ENCODE measurements around the gene SPINK1. TPM values are rescaled to one million over a fixed set of nuclear protein-coding genes. Genes with fewer than 3 reads are reported as not detected.

SPINK1 gene
- total and polyA plus RNA-seq, 2 of the 13 experiments (the other 11 are each of a cell fraction or from before 2014, with no cell fraction given), result 14.7 to 17.1 TPM

DNA sequence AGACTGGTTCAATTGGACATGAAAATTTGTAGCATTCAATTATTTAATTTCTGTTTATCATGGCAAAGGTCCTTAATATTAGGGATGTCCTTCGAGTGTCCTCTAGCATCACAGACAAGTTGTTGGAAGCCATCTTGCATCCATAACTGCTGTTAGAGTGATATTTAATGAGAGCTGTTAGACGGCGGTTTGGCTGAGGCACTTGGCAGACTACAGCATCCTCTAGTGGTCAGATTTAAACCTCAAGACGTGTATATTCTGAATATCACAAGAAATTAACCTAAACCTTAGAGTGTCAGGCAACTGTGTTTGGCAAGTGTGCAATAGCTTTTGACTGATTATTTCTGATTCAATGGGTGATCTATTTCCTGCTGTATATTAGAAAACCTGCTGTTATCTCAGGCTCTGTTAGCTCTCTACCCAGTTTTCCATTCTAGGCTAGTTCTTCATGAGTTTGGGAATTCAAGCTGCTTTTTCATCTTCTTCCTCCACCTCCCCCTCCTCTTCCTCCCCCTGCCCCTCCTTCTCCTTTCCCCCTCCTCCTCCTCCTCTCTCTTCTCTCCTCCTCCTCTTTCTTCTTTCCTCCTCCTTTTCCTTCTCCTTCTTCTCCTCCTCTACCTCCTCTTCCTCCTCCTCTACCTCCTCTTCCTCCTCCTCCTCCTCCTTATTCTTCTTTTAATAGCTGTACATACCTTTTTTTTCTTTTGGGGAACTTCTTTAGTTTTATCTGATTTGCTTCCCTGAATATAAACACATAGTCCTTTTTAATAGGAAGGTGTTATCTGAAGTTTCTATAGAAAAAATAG is 8.6 kb downstream of the SPINK1 start:
- H3K27ac ChIP-seq (ENCODE audit: extremely low read length, insufficient read depth, low read length), result no peak overlapping the region
- no peaks in the 10 kb centered on the region for H3K36me3 ChIP-seq (replicated peaks in 1 of 2; ENCODE audit: control insufficient read depth in 1 of 2, insufficient read depth in 2 of 2, low read length in 2 of 2)
- H3K4me2 ChIP-seq (ENCODE audit: low read depth, low read length), result no peak overlapping the region
- ChIA-PET CTCF (ENCODE audit: low intra/inter-chr PET ratio, low total read pairs) (interaction anchor here (1.0 to 1.6 kb wide), 2 partner anchors 35 to 195 kb away, joined by 7 to 26 read pairs; no protein-coding TSS in a partner anchor), POLR2A (no interaction called here)
- DNase-seq (ENCODE audit: low spot score) (peak; percentile 17), FAIRE-seq (no peak), ATAC-seq (peak; percentile 82)
- BruUV-seq (replicated peaks), result no TSS peak
- H2AFZ ChIP-seq (ENCODE audit: low read length), result no peak overlapping the region
- H3K4me1 ChIP-seq (ENCODE audit: insufficient read depth, low read length), result peaks cover 10% of the 10 kb centered on the region; the same call in 1 of the 2 replicates
- intact Hi-C loops (cut with micrococcal nuclease; ENCODE audit: unreplicated experiment), result loop anchor here (1.0 to 5.0 kb wide), 2 partner anchors 34 to 195 kb away; no protein-coding TSS in a partner anchor
- no peaks in the 10 kb centered on the region for H3K9me3 ChIP-seq (ENCODE audit: low read length)
- H3K27me3 ChIP-seq (ENCODE audit: control insufficient read depth in 1 of 2, insufficient read depth in 2 of 2, low read length in 2 of 2), result no peaks in the 10 kb centered on the region
- H3K79me2 ChIP-seq (ENCODE audit: insufficient read depth, low read length), result no peaks in the 10 kb centered on the region
- no peak overlapping the region for H3K9ac ChIP-seq (ENCODE audit: insufficient read depth, low read depth, low read length)
- 29% methylated on average over 3 of the region's 4 CpGs for WGBS (ENCODE audit: low lambda C conversion rate)
- in situ Hi-C loops (cut with HindIII; ENCODE audit: extremely low pct_ligation_motif_present, low pct_unique_long_range_greater_than_20kb), result loop anchor here (5.0 kb wide), 1 partner anchor 196 kb away; no protein-coding TSS in a partner anchor
- H4K20me1 ChIP-seq (ENCODE audit: insufficient read depth, low read length), result no peaks in the 10 kb centered on the region
- no peak overlapping the region for H3K4me3 ChIP-seq (replicated peaks in 1 of 3; ENCODE audit: insufficient read depth in 1 of 3, low read depth in 2 of 3, low read length in 3 of 3)
- TF ChIP-seq RFXAP (CRISPR knock-in tag; IDR thresholded peaks at IDR 0.05; ENCODE audit: borderline replicate concordance), result no peak
- TF ChIP-seq, protein P1, sequence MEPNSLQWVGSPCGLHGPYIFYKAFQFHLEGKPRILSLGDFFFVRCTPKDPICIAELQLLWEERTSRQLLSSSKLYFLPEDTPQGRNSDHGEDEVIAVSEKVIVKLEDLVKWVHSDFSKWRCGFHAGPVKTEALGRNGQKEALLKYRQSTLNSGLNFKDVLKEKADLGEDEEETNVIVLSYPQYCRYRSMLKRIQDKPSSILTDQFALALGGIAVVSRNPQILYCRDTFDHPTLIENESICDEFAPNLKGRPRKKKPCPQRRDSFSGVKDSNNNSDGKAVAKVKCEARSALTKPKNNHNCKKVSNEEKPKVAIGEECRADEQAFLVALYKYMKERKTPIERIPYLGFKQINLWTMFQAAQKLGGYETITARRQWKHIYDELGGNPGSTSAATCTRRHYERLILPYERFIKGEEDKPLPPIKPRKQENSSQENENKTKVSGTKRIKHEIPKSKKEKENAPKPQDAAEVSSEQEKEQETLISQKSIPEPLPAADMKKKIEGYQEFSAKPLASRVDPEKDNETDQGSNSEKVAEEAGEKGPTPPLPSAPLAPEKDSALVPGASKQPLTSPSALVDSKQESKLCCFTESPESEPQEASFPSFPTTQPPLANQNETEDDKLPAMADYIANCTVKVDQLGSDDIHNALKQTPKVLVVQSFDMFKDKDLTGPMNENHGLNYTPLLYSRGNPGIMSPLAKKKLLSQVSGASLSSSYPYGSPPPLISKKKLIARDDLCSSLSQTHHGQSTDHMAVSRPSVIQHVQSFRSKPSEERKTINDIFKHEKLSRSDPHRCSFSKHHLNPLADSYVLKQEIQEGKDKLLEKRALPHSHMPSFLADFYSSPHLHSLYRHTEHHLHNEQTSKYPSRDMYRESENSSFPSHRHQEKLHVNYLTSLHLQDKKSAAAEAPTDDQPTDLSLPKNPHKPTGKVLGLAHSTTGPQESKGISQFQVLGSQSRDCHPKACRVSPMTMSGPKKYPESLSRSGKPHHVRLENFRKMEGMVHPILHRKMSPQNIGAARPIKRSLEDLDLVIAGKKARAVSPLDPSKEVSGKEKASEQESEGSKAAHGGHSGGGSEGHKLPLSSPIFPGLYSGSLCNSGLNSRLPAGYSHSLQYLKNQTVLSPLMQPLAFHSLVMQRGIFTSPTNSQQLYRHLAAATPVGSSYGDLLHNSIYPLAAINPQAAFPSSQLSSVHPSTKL (CRISPR knock-in tag; IDR thresholded peaks at IDR 0.05), result 0 out of 2 replicates have a peak, but pooled peaks have one; percentile 14
- TF ChIP-seq, protein P2, sequence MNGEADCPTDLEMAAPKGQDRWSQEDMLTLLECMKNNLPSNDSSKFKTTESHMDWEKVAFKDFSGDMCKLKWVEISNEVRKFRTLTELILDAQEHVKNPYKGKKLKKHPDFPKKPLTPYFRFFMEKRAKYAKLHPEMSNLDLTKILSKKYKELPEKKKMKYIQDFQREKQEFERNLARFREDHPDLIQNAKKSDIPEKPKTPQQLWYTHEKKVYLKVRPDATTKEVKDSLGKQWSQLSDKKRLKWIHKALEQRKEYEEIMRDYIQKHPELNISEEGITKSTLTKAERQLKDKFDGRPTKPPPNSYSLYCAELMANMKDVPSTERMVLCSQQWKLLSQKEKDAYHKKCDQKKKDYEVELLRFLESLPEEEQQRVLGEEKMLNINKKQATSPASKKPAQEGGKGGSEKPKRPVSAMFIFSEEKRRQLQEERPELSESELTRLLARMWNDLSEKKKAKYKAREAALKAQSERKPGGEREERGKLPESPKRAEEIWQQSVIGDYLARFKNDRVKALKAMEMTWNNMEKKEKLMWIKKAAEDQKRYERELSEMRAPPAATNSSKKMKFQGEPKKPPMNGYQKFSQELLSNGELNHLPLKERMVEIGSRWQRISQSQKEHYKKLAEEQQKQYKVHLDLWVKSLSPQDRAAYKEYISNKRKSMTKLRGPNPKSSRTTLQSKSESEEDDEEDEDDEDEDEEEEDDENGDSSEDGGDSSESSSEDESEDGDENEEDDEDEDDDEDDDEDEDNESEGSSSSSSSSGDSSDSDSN (CRISPR knock-in tag; IDR thresholded peaks at IDR 0.05), result no peak
- TF ChIP-seq, protein P3, sequence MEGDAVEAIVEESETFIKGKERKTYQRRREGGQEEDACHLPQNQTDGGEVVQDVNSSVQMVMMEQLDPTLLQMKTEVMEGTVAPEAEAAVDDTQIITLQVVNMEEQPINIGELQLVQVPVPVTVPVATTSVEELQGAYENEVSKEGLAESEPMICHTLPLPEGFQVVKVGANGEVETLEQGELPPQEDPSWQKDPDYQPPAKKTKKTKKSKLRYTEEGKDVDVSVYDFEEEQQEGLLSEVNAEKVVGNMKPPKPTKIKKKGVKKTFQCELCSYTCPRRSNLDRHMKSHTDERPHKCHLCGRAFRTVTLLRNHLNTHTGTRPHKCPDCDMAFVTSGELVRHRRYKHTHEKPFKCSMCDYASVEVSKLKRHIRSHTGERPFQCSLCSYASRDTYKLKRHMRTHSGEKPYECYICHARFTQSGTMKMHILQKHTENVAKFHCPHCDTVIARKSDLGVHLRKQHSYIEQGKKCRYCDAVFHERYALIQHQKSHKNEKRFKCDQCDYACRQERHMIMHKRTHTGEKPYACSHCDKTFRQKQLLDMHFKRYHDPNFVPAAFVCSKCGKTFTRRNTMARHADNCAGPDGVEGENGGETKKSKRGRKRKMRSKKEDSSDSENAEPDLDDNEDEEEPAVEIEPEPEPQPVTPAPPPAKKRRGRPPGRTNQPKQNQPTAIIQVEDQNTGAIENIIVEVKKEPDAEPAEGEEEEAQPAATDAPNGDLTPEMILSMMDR (CRISPR knock-in tag; IDR thresholded peaks at IDR 0.05), result peak; percentile 79
- TF ChIP-seq ZNF44 (CRISPR knock-in tag; IDR thresholded peaks at IDR 0.05), result no peak
- TF ChIP-seq HNF4G (IDR thresholded peaks at IDR 0.05; ENCODE audit: borderline replicate concordance, low read depth, low read length), result no peak
- no peak for TF ChIP-seq HNF4G (CRISPR knock-in tag; IDR thresholded peaks at IDR 0.05; ENCODE audit: borderline replicate concordance, low read depth)
- TF ChIP-seq, protein P4, sequence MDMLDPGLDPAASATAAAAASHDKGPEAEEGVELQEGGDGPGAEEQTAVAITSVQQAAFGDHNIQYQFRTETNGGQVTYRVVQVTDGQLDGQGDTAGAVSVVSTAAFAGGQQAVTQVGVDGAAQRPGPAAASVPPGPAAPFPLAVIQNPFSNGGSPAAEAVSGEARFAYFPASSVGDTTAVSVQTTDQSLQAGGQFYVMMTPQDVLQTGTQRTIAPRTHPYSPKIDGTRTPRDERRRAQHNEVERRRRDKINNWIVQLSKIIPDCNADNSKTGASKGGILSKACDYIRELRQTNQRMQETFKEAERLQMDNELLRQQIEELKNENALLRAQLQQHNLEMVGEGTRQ (IDR thresholded peaks at IDR 0.05; ENCODE audit: low read depth, low read length), result no peak
- TF ChIP-seq, protein P4 (CRISPR knock-in tag; IDR thresholded peaks at IDR 0.05; ENCODE audit: borderline replicate concordance), result no peak
- no peak for TF ChIP-seq ZNF614 (CRISPR knock-in tag; IDR thresholded peaks at IDR 0.05; ENCODE audit: borderline replicate concordance)
- TF ChIP-seq RAD21 (CRISPR knock-in tag; IDR thresholded peaks at IDR 0.05), result peak; percentile 64

All from HepG2 (cell line).